Skeletal muscle tissue (tissue), 4 donors: ENCODE results near the gene COL25A1. TPM values are rescaled to one million over a fixed set of nuclear protein-coding genes. Genes with fewer than 3 reads are reported as not detected.

Experiments
- H3K27ac ChIP-seq: one replicate; pipeline ENCODE4 v1.7.0; 2013; ENCODE audit warnings: mild to moderate bottlenecking, low read depth, low read length, inconsistent platforms
- H3K27me3 ChIP-seq, 3 donors: one replicate each; pipeline ENCODE4 v1.7.0; 2013; ENCODE audit warnings: low read length in 3 of 3; ENCODE audit not compliant: control insufficient read depth in 3 of 3, insufficient read depth in 3 of 3
- H3K36me3 ChIP-seq, 3 donors: one replicate each; pipeline ENCODE4 v1.7.0; 2013; ENCODE audit warnings: low read length in 3 of 3; ENCODE audit not compliant: control insufficient read depth in 3 of 3, insufficient read depth in 3 of 3
- H3K4me1 ChIP-seq, 3 donors: one replicate each; pipeline ENCODE4 v1.7.0; 2013; ENCODE audit warnings: low read length in 3 of 3, mild to moderate bottlenecking in 3 of 3; ENCODE audit not compliant: control insufficient read depth in 3 of 3, insufficient read depth in 3 of 3
- H3K4me3 ChIP-seq, 3 donors: one replicate each; pipeline ENCODE4 v1.7.0; 2013; ENCODE audit warnings: low read length in 3 of 3
- H3K9ac ChIP-seq, 3 donors: one replicate each; pipeline ENCODE4 v1.7.0; 2013; ENCODE audit warnings: low read length in 3 of 3, mild to moderate bottlenecking in 3 of 3, moderate library complexity in 2 of 3, low read depth in 1 of 3
- H3K9me3 ChIP-seq, 3 donors: one replicate each; pipeline ENCODE4 v1.7.0; 2013; ENCODE audit warnings: low read length in 3 of 3; ENCODE audit not compliant: control insufficient read depth in 3 of 3
- total RNA-seq: library from RNA; depleted of rRNA; stranded (reverse); fragments of >200 nt; gene quantifications from one replicate; pipeline ENCODE4 v1.2.3, GENCODE V29; 2014
- donor health status: Osteomylitis.

The COL25A1 gene
- total RNA-seq, 1 donor from 2014 or later = 3.7 TPM

- Histone ChIP-seq H3K27me3 (no peaks in the 10 kb centered on the region), H3K27ac (no peak overlapping the region), H3K4me1 (peaks cover 0 to 3% (median 2%) of the 10 kb centered on the region in 3 donors), H3K4me3 (no peak overlapping the region), H3K36me3 (no peaks in the 10 kb centered on the region), H3K9ac (no peak overlapping the region), H3K9me3 (no peaks in the 10 kb centered on the region)
Measured at GRCh38 chr4:109294468-109295020, 7.9 kb downstream of the COL25A1 start.

- Histone ChIP-seq H3K9me3 (no peaks in the 10 kb centered on the region), H3K4me3 (no peak overlapping the region), H3K36me3 (no peaks in the 10 kb centered on the region), H3K9ac (no peak overlapping the region), H3K27ac (no peak overlapping the region), H3K27me3 (no peaks in the 10 kb centered on the region), H3K4me1 (peaks cover 0 to 3% (median 2%) of the 10 kb centered on the region in 3 donors)
Measured at GRCh38 chr4:109294006-109294405, 8.5 kb downstream of the COL25A1 start.

GRCh38 chr4:109291707-109292238 is 10.7 kb downstream of the COL25A1 start:
- no peaks in the 10 kb centered on the region for H3K27me3 ChIP-seq
- H3K4me1 ChIP-seq = peaks cover 0 to 3% (median 2%) of the 10 kb centered on the region in 3 donors
- no peak overlapping the region for H3K27ac ChIP-seq
- H3K9me3 ChIP-seq = no peaks in the 10 kb centered on the region
- H3K4me3 ChIP-seq = no peak overlapping the region
- no peak overlapping the region for H3K9ac ChIP-seq
- no peaks in the 10 kb centered on the region for H3K36me3 ChIP-seq

- H3K9me3 ChIP-seq = no peaks in the 10 kb centered on the region
- no peak overlapping the region for H3K27ac ChIP-seq
- H3K4me3 ChIP-seq = no peak overlapping the region
- H3K4me1 ChIP-seq = peaks cover 0 to 3% (median 2%) of the 10 kb centered on the region in 3 donors
- no peaks in the 10 kb centered on the region for H3K27me3 ChIP-seq
- no peaks in the 10 kb centered on the region for H3K36me3 ChIP-seq
- H3K9ac ChIP-seq = no peak overlapping the region
Measured at GRCh38 chr4:109290918-109291317, 11.5 kb downstream of the COL25A1 start.

- H3K4me3 ChIP-seq = no peak overlapping the region
- H3K27ac ChIP-seq = no peak overlapping the region
- no peaks in the 10 kb centered on the region for H3K27me3 ChIP-seq
- no peak overlapping the region for H3K9ac ChIP-seq
- H3K36me3 ChIP-seq = no peaks in the 10 kb centered on the region
- no peaks in the 10 kb centered on the region for H3K9me3 ChIP-seq
- H3K4me1 ChIP-seq = no peaks in the 10 kb centered on the region
Measured at GRCh38 chr4:109278594-109279031, 23.8 kb downstream of the COL25A1 start.

- Histone ChIP-seq H3K4me1 (no peaks in the 10 kb centered on the region), H3K4me3 (no peak overlapping the region), H3K9ac (no peak overlapping the region), H3K9me3 (no peaks in the 10 kb centered on the region), H3K36me3 (no peaks in the 10 kb centered on the region), H3K27ac (no peak overlapping the region), H3K27me3 (no peaks in the 10 kb centered on the region)
Measured at GRCh38 chr4:109276482-109277095, 25.9 kb downstream of the COL25A1 start.

GRCh38 chr4:109275066-109275745 is 27.3 kb downstream of the COL25A1 start:
- H3K4me3 ChIP-seq = no peak overlapping the region
- H3K27me3 ChIP-seq = no peaks in the 10 kb centered on the region
- no peaks in the 10 kb centered on the region for H3K36me3 ChIP-seq
- H3K27ac ChIP-seq = no peak overlapping the region
- no peak overlapping the region for H3K9ac ChIP-seq
- no peaks in the 10 kb centered on the region for H3K9me3 ChIP-seq
- no peaks in the 10 kb centered on the region for H3K4me1 ChIP-seq

- no peaks in the 10 kb centered on the region for H3K36me3 ChIP-seq
- H3K9me3 ChIP-seq = no peaks in the 10 kb centered on the region
- H3K27ac ChIP-seq = no peak overlapping the region
- H3K4me1 ChIP-seq = no peaks in the 10 kb centered on the region
- H3K4me3 ChIP-seq = no peak overlapping the region
- no peak overlapping the region for H3K9ac ChIP-seq
- no peaks in the 10 kb centered on the region for H3K27me3 ChIP-seq
Measured at GRCh38 chr4:109266891-109267290, 35.6 kb downstream of the COL25A1 start.

GRCh38 chr4:109266236-109266635 is 36.2 kb downstream of the COL25A1 start:
- H3K4me1 ChIP-seq = no peaks in the 10 kb centered on the region
- no peak overlapping the region for H3K4me3 ChIP-seq
- H3K27me3 ChIP-seq = no peaks in the 10 kb centered on the region
- no peaks in the 10 kb centered on the region for H3K36me3 ChIP-seq
- H3K9ac ChIP-seq = no peak overlapping the region
- no peaks in the 10 kb centered on the region for H3K9me3 ChIP-seq
- H3K27ac ChIP-seq = no peak overlapping the region

- Histone ChIP-seq H3K4me3 (no peak overlapping the region), H3K9ac (no peak overlapping the region), H3K4me1 (no peaks in the 10 kb centered on the region), H3K27me3 (no peaks in the 10 kb centered on the region), H3K27ac (no peak overlapping the region), H3K9me3 (no peaks in the 10 kb centered on the region), H3K36me3 (no peaks in the 10 kb centered on the region)
Measured at GRCh38 chr4:109263721-109264120, 38.7 kb downstream of the COL25A1 start.
